HG03575 (cell line): ENCODE results near the gene TSPAN5.
A peak's percentile ranks its signal among the peaks of the same experiment; 100 is the strongest.

Experiments
- ATAC-seq: cut with Tn5 transposase; IDR thresholded peaks from one replicate; pipeline ENCODE4 v1.9.1; 2021; ENCODE audit not compliant: unreplicated experiment, insufficient number of reproducible peaks, low FRiP score; ENCODE audit errors: extremely low read depth

Gene TSPAN5

DNA sequence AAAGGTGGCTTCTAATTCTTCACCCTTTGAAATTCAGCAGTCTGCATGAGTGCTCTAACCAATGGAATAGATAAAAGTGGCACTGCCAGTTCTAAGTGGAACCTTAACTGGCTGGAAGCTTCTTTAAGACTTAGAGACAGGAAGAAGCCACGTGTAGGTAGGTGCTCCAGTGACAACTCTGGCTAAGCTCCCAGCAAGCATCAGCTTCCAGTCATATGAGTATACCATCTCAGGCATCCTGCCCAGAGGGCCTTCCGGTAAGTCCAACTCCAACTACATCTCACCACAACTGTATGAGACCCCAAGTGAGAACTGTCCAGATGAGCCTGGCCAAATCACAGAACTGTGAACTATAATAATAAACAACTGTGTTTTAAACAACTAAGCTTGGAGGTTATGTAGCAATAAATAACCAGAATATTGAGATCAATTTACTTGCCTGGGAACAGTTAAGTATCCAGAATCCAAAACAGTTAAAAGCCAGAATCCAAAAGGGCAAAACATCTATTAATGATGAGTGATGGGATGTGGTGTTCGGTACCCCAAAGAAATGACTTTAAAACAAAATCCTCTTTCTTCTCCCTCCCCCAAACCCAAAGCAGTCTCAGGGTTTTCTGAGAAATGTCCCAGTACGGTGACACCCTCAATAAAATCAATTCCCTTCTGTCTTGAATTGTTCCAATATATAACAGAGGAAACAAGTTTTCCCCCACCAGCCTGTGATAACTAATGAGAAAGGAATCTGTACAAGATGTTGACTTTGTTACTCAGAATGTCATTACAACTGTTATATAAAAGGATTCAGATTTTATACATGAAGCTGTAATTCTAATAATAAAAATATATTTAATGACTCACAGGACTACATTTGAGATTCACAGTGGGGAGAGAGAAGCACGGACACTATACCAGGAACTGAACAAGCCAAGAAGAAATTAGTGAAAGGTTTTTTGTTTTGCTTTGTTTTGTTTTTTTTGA is 4.2 kb downstream of the TSPAN5 start:
- ATAC-seq, result no peak

DNA sequence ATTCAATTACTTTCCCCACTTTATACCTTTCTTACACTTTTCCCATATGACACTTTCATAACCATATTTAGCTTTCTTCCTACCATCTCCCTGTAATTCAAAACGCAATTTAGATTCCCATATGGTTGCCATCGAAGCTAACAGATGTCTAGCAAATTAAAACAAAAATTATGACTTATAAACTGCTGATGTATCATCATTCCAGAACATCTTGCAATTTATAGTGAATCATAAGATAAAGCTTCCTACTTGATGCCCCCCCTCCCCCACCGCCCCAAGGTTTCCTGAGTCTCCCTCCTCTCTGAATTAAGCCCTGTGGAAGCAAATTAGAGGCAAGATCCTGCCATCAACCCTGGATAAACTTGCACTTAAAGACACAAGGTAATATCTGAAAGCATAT is 5.4 kb downstream of the TSPAN5 start:
- no peak for ATAC-seq

DNA sequence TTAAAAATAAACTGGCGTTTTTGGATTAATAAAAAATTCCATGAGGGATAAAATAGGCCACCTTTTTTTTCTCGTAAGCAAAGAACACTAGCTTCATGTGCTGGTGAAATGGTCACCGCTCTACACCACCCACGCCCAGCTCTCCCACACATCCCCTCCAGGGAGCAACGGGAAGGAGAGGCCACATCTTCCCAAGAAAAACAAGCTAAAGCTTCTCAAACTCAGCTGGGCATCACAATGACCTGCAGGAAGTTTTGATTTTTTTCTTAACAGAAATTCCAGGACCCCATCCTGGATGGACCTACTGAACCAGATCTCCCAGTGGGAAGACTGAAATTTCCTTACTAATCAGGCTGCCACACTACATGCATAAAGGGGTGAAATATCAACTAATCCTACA is 9.8 kb downstream of the TSPAN5 start:
- ATAC-seq, result no peak

DNA sequence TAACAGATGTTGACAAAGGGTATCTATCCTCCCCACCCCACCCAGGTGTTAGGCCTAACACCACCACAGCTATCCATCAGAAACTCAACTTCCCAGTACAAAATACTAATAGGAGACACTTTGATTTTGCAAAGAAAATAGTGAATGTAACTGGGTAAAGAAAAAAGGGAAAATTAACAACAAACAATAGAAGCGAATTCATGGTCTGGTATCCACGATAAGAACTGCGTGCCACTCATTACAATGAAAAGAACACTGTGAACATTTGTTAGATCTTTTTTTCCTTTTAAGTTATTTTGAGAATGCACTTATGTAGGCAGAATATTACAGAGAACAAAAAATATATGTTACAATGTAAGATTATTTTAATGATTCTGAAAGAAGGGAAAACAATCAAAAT is 12.0 kb downstream of the TSPAN5 start:
- ATAC-seq, result no peak

DNA sequence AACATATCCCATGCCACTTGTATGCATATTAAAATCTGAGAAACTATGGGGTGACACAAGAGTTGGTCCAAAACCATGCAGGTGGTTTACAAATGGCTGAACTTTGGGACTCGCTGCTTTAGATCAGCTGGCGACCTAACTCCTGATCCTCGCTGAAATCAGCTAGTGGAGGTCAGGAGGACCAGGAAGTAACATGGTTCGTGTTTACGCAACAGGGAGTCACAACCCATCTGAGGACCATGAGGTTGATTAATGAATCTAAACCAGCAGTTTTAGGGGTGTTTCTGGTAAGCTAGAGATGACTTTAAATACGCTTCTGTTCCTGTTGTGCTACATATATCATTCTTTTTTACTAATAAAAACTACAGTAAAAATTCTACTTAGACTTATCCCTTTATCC is 12.9 kb downstream of the TSPAN5 start:
- no peak for ATAC-seq

DNA sequence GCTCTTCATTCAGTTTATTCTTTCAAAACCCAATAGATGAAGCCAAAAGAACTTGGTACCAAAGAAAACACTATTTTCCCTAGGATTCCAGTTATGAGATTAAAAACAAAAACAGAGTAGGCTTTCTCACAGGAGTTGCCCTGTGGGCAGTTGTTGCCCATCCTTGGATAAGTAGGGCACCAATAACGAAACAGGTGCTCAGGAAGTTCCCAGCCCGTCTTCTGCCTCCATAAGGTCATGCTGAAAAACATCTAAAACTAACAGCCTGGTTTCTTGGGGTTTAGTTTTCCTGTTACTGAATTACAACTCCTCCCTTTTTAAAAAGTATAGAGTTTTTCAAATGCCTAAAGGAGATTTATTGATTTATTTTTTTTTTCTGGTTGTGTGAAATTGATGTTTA is 14.7 kb downstream of the TSPAN5 start:
- ATAC-seq, result no peak

DNA sequence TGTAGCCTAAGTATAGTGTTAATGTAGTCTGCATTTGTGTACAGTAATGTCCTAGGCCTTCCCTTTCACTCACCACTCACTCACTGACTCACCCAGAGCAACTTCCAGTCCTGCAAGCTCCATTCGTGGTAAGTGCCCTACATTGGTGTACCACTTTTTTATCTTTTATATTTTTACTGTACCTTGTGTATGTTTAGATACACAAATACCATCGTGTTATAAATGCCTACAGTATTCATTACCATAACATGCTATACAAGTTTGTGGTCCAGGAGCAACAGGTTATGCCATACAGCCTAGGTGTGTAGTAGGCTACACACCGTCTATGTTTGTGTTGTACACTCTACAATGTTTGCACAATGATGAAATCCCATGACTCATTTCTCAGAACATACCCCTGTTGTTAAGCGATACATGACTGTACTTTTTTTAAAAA is 15.4 kb downstream of the TSPAN5 start:
- no peak for ATAC-seq

DNA sequence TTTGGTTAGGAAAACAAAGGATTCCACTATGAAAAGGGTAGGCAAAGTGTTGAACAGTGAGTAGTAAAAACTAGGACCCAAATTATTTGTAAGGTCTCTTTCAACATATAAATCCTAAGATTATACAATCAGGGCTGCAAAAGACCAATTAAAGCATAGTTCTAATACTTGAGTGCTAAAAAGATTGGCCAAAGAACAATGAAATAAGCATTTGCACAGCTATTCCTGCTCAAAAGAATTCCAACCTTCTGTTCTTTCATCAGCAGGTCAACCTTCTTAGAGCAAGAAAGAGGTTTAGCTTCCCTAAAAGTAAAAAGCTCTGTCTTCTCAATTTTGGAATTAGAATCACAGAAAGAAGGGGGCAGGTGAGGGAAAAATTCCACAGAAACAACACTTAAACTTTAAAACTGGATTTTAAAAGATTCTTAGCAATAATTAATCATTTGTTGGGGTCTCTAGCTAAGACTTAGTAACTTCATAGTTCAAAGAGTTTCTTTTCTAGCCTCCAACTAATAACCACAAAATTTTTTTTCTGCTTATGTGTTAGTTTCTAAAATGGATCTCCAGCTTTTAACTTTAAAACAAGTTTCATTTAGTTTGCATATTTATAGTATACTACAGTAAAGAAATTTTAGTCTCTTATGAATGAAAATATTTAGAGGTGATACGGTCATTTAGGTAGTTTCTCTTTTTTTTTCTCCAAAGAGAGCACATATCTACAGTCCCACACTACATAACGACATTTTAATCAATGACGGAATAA is 16.3 kb downstream of the TSPAN5 start:
- ATAC-seq, result no peak

DNA sequence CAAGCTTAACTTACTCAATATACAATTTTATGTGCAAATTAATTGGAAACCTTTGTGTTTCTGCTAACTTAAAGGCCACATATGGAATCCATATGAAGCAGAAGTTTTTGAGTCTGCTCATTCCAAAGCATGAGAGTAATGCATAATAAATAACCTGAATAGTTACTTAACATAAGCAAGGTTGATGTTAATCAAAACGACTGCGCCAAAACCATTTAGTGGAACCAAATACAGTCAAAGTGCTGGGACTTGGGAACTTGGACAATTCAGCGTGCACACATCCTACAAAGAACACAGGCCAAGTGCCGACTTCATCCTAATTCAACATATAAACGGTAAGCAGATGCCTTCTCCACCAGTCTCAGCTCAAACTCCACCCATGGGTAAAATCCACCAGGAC is 17.0 kb downstream of the TSPAN5 start:
- ATAC-seq, result no peak

DNA sequence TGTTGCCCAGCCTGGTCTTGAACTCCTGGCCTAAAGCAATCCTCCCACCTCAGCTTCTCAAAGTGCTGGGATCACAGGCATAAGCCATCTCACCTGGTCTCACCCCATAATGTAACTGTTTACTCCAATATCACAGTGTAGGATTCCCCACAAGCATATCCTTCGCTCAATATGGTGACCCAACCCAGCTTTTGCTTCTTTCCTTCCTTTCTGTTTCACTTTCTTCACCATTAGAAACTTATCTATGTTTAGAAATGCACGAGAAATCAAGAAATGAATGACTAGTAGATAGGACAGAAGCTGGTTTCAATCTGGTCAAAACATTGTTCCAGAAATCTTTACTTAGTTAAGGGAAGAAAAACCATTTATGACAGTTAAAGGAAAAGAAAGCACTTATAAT is 18.9 kb downstream of the TSPAN5 start:
- ATAC-seq, result peak; percentile 62

DNA sequence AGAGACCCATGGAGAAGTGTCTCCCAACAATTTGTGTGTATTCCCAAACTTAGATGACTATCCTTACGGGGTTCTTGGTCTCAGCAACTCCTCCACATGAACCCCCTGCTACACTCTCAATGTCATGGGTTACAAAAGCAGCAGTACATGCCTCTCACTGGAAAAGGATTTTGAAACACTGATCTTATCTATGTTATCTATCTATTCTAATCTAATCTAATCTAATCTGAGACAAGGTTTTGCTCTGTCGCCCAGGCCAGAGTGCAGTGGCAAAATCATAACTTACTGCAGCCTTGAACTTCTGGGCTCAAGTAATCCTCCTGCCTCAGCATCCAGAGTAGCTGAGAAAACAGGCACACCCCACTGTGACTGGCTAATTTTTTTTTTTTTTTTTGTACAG is 19.3 kb downstream of the TSPAN5 start:
- ATAC-seq, result no peak

DNA sequence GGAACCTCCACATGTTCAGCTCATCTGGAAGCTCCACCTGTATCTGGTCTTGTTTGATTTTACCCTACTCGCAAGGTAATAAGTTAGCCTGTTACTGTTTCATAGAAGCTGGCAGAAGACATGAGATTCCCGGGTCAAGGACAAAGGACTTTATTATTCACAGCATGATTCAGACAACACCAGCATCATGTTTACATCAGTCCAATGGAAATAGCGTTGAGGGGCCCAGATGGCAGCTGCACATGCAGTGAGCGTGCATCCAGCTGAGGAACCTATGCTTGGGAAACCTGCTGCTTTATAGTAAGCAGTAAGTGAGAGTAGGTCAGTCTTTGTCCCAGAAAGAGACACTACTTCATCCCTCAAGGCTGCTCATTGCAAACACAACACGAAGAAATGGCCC is 19.8 kb downstream of the TSPAN5 start:
- no peak for ATAC-seq

DNA sequence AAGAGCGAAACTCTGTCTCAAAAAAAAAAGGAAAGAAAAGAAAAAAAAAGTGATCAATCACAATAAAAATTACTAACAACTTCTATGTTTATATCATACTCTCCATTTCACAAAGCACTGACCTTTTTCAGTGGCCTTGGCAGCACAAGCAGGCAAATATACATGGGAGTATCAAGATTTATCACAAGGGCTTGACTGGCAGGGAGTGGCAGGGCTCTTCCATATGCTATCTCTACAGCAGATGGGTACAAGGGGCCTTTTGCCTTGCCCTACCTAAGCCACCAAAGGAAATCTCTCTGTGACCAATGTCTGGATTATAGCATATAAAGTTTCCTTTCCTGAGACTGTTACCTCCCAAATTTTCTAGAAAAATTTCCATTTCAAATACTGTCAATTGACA is 24.4 kb downstream of the TSPAN5 start:
- no peak for ATAC-seq

DNA sequence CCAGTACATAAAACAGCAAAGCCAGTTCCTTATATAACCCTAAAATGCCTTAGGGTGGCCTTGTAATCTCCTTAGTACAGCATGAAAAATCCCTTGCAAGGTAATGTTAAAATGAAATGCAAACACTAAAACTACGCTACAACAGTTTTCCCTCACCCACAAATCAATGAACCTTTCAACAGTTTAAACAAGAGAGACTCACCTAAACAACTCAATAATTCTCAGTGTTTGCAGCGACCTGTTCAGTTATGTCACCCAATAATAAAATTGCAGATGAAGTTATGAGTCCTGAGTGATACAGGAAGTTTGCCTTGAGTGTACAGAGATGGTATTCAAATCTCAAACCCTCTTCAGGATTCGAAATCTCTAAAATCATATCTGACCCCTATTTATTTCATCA is 25.3 kb downstream of the TSPAN5 start:
- no peak for ATAC-seq

DNA sequence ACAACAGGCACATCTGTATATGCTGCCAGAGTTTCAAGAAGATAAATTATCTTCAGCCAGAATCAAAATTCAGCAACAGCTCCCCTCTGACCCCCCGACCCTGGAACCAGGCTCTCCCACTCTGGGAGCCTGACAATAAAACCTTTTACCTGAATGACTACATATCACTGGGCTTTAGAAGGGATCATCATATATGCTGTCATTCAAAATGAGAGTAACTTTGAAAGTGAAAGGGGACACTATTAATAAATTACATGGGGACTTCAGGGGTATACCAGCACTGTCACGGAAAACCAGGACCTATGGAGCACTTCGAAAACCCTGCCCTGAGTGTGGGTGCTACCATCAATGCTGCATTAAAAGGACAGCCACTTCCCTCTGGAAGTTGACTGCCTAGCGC is 26.2 kb downstream of the TSPAN5 start:
- no peak for ATAC-seq

DNA sequence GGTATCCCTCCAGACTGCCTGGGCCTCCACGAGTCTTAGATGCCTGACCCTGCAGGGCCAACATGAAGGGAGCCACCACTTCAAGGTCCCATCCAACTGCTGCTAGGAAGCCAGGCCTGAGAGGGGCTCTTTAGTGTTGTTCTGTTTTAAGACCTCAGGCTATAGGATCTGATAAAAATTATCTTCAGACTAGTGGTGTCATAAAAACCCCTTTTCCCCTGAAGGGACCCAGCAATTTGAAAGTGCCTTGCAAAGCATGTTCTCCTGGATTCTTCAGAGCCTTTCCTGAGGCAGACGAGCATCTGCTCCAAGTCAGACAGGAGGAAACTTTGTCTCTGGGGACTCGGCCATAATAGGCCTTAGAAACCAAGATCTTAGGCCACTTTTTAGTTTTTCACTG is 26.9 kb downstream of the TSPAN5 start:
- no peak for ATAC-seq

DNA sequence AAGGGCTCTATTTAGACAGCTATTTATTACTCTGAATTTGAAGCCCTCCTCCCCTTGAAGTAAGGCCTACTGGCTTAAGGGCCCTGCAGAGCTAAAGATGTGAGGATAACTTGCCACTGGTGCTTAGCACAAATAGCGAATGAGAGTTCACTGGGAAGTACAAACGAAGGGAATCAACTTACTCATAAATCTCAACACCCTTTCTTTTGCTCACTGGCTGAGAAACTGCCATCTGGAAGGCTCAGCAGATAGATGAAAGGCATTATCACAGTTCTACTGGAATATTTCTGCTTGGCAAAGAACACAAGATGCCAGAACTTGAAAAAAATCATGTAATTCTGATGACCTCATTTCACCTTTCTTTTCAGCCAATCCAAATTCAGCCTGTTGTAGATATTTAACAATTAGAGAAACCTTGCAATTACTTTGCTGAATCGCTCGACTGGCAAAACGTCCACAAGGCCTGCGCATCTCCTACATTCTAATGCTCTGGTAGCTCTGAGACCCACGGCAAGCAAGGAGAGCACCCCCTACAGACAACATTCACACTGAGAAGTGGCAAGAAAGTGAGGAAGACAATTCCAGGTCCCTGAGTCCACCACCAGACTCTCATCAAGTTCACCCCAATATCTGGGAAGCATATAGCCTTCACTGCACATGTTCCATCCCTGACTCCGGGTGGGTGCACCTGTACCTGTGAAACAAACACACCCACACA is 27.5 kb downstream of the TSPAN5 start:
- ATAC-seq, result no peak

DNA sequence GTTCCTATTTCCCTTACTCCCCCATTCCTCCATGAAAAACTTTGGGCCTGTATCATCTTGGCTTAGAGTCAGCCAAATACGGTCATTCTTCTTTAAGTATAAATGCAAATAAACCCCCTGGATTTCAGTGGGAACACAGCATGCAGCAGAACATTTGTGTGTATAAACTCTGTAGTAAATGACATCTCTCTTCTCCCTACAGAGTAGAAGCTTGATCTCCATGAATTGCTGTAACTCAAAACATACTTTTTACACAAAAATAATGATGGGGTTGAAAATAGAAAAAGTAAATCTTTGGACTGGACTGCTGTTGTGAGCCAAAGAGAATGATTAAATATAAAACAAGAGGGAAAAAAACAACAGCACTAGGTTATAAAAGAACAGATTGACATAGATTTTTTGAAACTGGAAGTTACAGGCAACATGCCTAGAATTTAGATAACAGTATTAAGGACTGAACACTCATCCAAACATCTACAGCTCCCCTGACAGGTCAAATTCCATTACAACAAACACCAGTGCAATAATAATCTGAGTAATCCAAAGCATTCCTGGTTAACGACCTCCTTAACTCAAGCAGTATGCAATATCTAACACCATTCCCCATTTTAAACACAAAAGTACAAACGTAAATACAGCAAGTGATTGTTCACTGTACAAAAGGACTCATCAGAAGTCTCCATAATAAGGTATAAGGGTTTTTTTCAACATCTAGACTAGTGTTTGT is 30.7 kb downstream of the TSPAN5 start:
- ATAC-seq, result no peak

DNA sequence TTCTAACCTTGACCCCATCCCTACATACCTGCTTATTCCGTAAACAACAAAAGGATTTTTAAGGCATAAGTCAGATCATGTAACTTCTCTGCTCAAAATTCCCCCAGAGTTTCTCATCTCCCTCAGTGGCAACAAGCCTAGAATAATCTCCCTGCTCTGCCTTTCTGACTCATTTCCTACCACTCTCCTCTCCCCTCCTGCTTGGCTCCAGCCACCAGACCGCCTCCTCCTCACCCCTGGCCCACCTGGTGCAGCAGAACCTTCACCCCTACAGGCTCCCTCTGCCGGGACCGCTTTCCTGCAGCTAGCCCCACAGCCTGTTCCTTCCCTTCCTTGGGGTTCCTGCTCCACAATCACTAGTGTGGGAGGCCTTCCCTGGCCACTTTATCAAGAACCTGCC is 32.1 kb downstream of the TSPAN5 start:
- no peak for ATAC-seq
